K562 (cell line): ENCODE results near the gene OXSR1. TPM values are rescaled to one million over a fixed set of nuclear protein-coding genes. Genes with fewer than 3 reads are reported as not detected.

Experiments
- BCL6 ChIP-seq: fragments of 250-450 bp; sonication (Bioruptor Pico); IDR thresholded peaks from 2 replicates; pipeline ENCODE4 v1.4.0; 2020
- CTBP1 ChIP-seq: fragments of 450-650 bp; IDR thresholded peaks from 2 replicates; pipeline ENCODE4 v1.6.1; 2016; ENCODE audit warnings: borderline replicate concordance
- ETV5 ChIP-seq: sonication (generic); formaldehyde crosslinking; IDR thresholded peaks from 2 replicates; pipeline ENCODE4 v1.4.0; 2020; ENCODE audit warnings: low read depth, mild to moderate bottlenecking, missing genetic modification reagents
- GMEB1 ChIP-seq: fragments of 250-450 bp; sonication (Bioruptor Pico); IDR thresholded peaks from 2 replicates; pipeline ENCODE4 v1.4.0; 2020; ENCODE audit warnings: mild to moderate bottlenecking
- MXI1 ChIP-seq: IDR thresholded peaks from 2 replicates; pipeline ENCODE4 v1.6.1; 2011; ENCODE audit warnings: low read depth, mild to moderate bottlenecking, improper control_type of control experiment, low read length
- NCOA4 ChIP-seq: fragments of 450-650 bp; IDR thresholded peaks from 2 replicates; pipeline ENCODE4 v1.6.1; 2018; ENCODE audit warnings: mild to moderate bottlenecking; ENCODE audit not compliant: partially characterized antibody
- PTBP1 ChIP-seq: fragments of 200-400 bp; formaldehyde crosslinking; IDR thresholded peaks from 2 replicates; pipeline ENCODE4 v1.6.1; 2017; ENCODE audit warnings: low read depth, low read length
- RREB1 ChIP-seq: fragments of 250-450 bp; sonication (Bioruptor Pico); IDR thresholded peaks from 2 replicates; pipeline ENCODE4 v1.4.0; 2020
- SNIP1 ChIP-seq: fragments of 450-650 bp; IDR thresholded peaks from 2 replicates; pipeline ENCODE4 v1.7.1; 2017; ENCODE audit warnings: low read depth, mild to moderate bottlenecking
- SNRNP70 ChIP-seq: fragments of 200-400 bp; formaldehyde crosslinking; optimal IDR thresholded peaks from 2 replicates; pipeline ENCODE3; 2017; ENCODE audit warnings: low read depth, low read length
- TEAD4 ChIP-seq, 2 experiments: sonication (generic) in 1 of 2; formaldehyde crosslinking in 1 of 2; IDR thresholded peaks; 2 replicates each; pipeline versions ENCODE4 v1.6.1 to v1.8.0; 2012 to 2022; ENCODE audit warnings: borderline replicate concordance in 1 of 2, inconsistent platforms in 1 of 2, low read length in 1 of 2, mild to moderate bottlenecking in 1 of 2, missing genetic modification reagents in 1 of 2
- USF1 ChIP-seq: sonication (generic); formaldehyde crosslinking; IDR thresholded peaks from 2 replicates; pipeline ENCODE4 v1.9.0; 2022; ENCODE audit warnings: mild to moderate bottlenecking, missing genetic modification reagents
- ZKSCAN8 ChIP-seq: fragments of 200-800 bp; sonication (Bioruptor generic); IDR thresholded peaks from 2 replicates; pipeline ENCODE4 v1.6.1; 2016; ENCODE audit warnings: missing genetic modification characterization, missing compliant biosample characterization
- ZNF143 ChIP-seq: sonication (generic); formaldehyde crosslinking; IDR thresholded peaks from 2 replicates; pipeline ENCODE4 v1.9.0; 2022; ENCODE audit warnings: mild to moderate bottlenecking, missing genetic modification reagents
- ZNF408 ChIP-seq: fragments of 250-450 bp; sonication (Bioruptor Pico); IDR thresholded peaks from 2 replicates; pipeline ENCODE4 v1.4.0; 2020; ENCODE audit warnings: low read depth, mild to moderate bottlenecking, moderate library complexity
- ZSCAN32 ChIP-seq: fragments of 450-650 bp; formaldehyde crosslinking; IDR thresholded peaks from 2 replicates; pipeline ENCODE4 v1.4.0; 2020; ENCODE audit warnings: mild to moderate bottlenecking, moderate library complexity
- ZZZ3 ChIP-seq: fragments of 450-650 bp; IDR thresholded peaks from 2 replicates; pipeline ENCODE4 v1.6.1; 2016; ENCODE audit warnings: antibody characterized with exemption, mild to moderate bottlenecking, moderate library complexity
- polyA plus RNA-seq, 8 experiments: library from polyadenylated mRNA; depleted of rRNA in 4 of 8; stranded (reverse) in 5 of 8; unstranded in 3 of 8; fragments of >200 nt; fragmentation: Nextera tagmentation in 2 of 8; fragmentation: Illumina TruSeq in 1 of 8; extraction: Ambion mirVana in 2 of 8; extraction: Trizol in 1 of 8; gene quantifications; 2 replicates each; pipeline versions ENCODE4 v1.2.1 to v1.2.3, GENCODE V29; 2011 to 2014; ENCODE audit warnings: inconsistent platforms in 1 of 8, missing spikeins in 1 of 8
- total RNA-seq, 7 experiments: library from RNA; depleted of rRNA in 6 of 7; stranded (reverse); fragments of >200 nt in 6 of 7; fragmentation: Illumina TruSeq in 2 of 7; extraction: Trizol in 2 of 7; gene quantifications; 2 replicates each; pipeline versions ENCODE4 v1.2.1 to v1.2.3, GENCODE V29; 2011 to 2021; ENCODE audit warnings: low replicate concordance in 1 of 7
- TF ChIP-seq, protein P1 (sequence below), 2 experiments: fragments of 450-650 bp; IDR thresholded peaks; 2 replicates each; pipeline ENCODE4 v1.6.1; 2016

The OXSR1 gene
- total and polyA plus RNA-seq, 9 of the 15 experiments (the other 6 are each of a cell fraction or from before 2014, with no cell fraction given) = 15.7 to 87.6 (median 48.7) TPM

DNA sequence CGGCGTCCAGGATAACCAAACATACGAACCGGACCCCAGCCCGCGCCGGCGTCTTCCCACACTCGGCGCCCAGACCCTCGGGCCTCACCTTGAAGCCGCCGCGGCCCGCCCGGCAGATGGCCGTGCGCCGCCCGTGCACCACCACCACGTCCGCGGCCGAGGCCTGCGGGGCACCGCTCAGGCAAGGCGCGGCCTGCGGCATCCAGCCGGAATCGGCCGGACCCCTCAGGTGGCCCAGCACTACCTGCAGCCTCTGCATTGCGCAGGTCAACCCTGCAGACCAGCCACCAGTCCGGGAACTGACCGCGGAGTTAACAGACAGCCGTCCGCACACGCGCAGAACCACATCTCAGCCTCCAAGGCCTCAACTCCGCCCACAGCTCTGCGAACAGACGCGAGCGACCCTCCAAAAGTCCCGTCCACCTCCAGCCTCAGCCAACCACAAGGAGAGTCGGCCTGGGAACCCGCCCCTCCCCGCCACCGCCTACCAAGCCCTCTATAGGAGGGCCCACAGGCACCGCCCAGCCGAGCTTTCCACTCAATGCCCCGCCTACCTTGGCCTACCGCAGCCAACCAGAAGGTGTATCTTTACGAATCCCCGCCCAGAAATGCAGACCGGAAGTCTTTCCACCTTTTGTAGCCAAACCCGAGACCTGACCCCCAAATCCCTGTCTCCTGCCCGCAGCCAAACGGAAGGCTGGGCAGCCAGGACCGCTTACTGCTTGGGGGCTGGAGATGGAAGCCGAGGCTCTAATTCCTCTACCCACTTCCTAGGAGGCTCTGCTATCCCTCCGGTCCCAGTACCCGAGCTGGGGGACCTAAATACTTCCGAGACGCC, 28.3 kb upstream of the OXSR1 start, which contains the start of gene ACAA1 (continued):
- TF ChIP-seq TEAD4 (IDR thresholded peaks at IDR 0.05; ENCODE audit: low read length) = 0 out of 2 replicates have a peak, but pooled peaks have one; percentile 16
- TF ChIP-seq TEAD4 (CRISPR knock-in tag; IDR thresholded peaks at IDR 0.05; ENCODE audit: borderline replicate concordance) = no peak
- no peak for TF ChIP-seq ZKSCAN8 (CRISPR knock-in tag)
- TF ChIP-seq USF1 = 0 out of 2 replicates have a peak, but pooled peaks have one; percentile 14
- 0 out of 2 replicates have a peak, but pooled peaks have one; percentile 23 for TF ChIP-seq MXI1
- TF ChIP-seq BCL6 (CRISPR knock-in tag) = peak; percentile 62; the same call in 1 of the 2 replicates
- no peak for TF ChIP-seq ZNF408
- TF ChIP-seq, protein P1, sequence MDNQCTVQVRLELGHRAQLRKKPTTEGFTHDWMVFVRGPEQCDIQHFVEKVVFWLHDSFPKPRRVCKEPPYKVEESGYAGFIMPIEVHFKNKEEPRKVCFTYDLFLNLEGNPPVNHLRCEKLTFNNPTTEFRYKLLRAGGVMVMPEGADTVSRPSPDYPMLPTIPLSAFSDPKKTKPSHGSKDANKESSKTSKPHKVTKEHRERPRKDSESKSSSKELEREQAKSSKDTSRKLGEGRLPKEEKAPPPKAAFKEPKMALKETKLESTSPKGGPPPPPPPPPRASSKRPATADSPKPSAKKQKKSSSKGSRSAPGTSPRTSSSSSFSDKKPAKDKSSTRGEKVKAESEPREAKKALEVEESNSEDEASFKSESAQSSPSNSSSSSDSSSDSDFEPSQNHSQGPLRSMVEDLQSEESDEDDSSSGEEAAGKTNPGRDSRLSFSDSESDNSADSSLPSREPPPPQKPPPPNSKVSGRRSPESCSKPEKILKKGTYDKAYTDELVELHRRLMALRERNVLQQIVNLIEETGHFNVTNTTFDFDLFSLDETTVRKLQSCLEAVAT (IDR thresholded peaks at IDR 0.05) = no peak; a peak in 1 of 4 replicates
- 0 out of 2 replicates have a peak, but pooled peaks have one; percentile 26 for TF ChIP-seq ZSCAN32 (CRISPR knock-in tag)
- peak; percentile 54; the same call in 1 of the 2 replicates for TF ChIP-seq ETV5 (CRISPR knock-in tag)
- TF ChIP-seq CTBP1 = peak; percentile 77
- no peak for TF ChIP-seq SNRNP70
- no peak for TF ChIP-seq SNIP1
- TF ChIP-seq ZZZ3 = no peak
- no peak for TF ChIP-seq ZNF143 (CRISPR knock-in tag)
- TF ChIP-seq RREB1 (CRISPR knock-in tag) = peak; percentile 75; the same call in 1 of the 2 replicates
- TF ChIP-seq PTBP1 = no peak
- TF ChIP-seq GMEB1 (CRISPR knock-in tag) = no peak
- no peak for TF ChIP-seq NCOA4
